Chondrocyte (in vitro differentiated cells): Measurements from ENCODE around the gene SRP54. TPM values are rescaled to one million over a fixed set of nuclear protein-coding genes. Genes with fewer than 3 reads are reported as not detected.

Experiments used
- DNase-seq: peaks from one replicate; pipeline ENCODE4 v3.0.0; 2021; ENCODE audit warnings: mixed read lengths, low spot score
- H3K27ac Mint-ChIP-seq: one replicate; pipeline ENCODE4 v1.8.0; 2021; ENCODE audit warnings: mild to moderate bottlenecking, moderate library complexity, mixed read lengths; ENCODE audit not compliant: unreplicated experiment
- H3K27me3 Mint-ChIP-seq: 2 replicates; pipeline ENCODE4 v1.8.0; 2021; ENCODE audit warnings: low read depth, mixed read lengths
- H3K36me3 Mint-ChIP-seq: 2 replicates; pipeline ENCODE4 v1.8.0; 2021; ENCODE audit warnings: low read depth, mixed read lengths
- H3K4me1 Mint-ChIP-seq: 2 replicates; pipeline ENCODE4 v1.8.0; 2021; ENCODE audit warnings: low read depth, mild to moderate bottlenecking, mixed read lengths
- H3K4me3 Mint-ChIP-seq: one replicate; pipeline ENCODE4 v1.8.0; 2021; ENCODE audit warnings: mild to moderate bottlenecking, moderate library complexity, mixed read lengths; ENCODE audit not compliant: unreplicated experiment
- H3K9me3 Mint-ChIP-seq: 2 replicates; pipeline ENCODE4 v1.8.0; 2021; ENCODE audit warnings: low read depth, mixed read lengths
- CTCF ChIP-seq: fragments of 200-600 bp; sonication (generic); IDR thresholded peaks from 2 replicates; pipeline ENCODE4 v1.5.0; 2021; ENCODE audit warnings: antibody characterized with exemption, mild to moderate bottlenecking, moderate library complexity
- total RNA-seq: library from RNA; stranded (reverse); gene quantifications from 3 replicates; pipeline ENCODE4 v1.2.1, GENCODE V29; 2021

SRP54 gene
- total RNA-seq, 1 donor from 2014 or later: 54.4 TPM

- Mint-ChIP-seq H3K36me3 (no peaks in the 10 kb centered on the region), H3K27me3 (no peaks in the 10 kb centered on the region), H3K4me1 (peaks cover 12% of the 10 kb centered on the region), H3K9me3 (no peaks in the 10 kb centered on the region), H3K27ac (no peak overlapping the region), H3K4me3 (no peak overlapping the region)
- no peak for TF ChIP-seq CTCF
- DNase-seq: no peak
Measured at GRCh38 chr14:34983148-34983760, 462 bp downstream of the SRP54 start.

- Mint-ChIP-seq H3K4me3 (no peak overlapping the region), H3K27ac (no peak overlapping the region), H3K4me1 (peaks cover 15% of the 10 kb centered on the region), H3K9me3 (no peaks in the 10 kb centered on the region), H3K27me3 (no peaks in the 10 kb centered on the region), H3K36me3 (no peaks in the 10 kb centered on the region)
- DNase-seq: no peak
- no peak for TF ChIP-seq CTCF
Measured at GRCh38 chr14:34983786-34984185, 994 bp downstream of the SRP54 start.

DNA sequence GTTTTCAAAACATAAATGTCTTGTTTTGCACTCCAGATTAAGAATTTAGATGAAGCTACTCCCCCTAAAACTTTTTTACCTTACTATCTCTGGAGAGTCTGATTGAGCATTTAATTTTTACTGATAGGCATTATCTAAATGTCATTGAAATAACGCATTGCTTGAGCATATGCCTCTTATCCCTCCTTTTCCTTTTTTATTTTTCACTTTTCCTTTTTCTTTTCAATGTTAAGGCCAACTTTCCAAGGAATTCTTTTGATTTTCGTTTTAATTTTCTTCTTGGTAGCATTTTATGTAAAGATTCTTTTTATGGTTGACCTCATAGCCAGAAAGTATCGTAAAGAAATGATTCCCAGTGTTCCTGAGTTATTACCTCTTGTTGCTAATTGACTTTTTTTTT is 2.9 kb downstream of the SRP54 start:
- peaks cover 13% of the 10 kb centered on the region for H3K4me1 Mint-ChIP-seq
- TF ChIP-seq CTCF: no peak
- no peak for DNase-seq
- H3K4me3 Mint-ChIP-seq: no peak overlapping the region
- H3K27ac Mint-ChIP-seq: no peak overlapping the region
- H3K27me3 Mint-ChIP-seq: no peaks in the 10 kb centered on the region
- H3K9me3 Mint-ChIP-seq: no peaks in the 10 kb centered on the region
- H3K36me3 Mint-ChIP-seq: no peaks in the 10 kb centered on the region

DNA sequence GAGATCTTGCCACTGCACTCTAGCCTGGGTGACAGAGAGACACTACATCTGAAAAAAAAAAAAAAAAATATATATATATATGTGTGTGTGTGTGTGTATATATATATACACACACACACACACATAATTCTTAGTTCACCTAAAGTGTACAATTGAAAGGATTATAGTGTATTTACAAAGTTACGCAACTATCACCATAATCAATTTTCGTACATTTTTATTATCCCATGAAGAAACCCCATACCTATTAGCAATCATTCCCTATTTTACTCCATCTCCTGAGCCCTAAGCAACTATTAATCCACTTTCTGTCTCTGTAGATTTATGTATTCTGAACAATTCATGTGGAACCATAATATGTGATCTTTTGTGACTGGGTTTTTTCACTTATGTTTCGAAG is 4.4 kb downstream of the SRP54 start:
- TF ChIP-seq CTCF: no peak
- no peaks in the 10 kb centered on the region for H3K9me3 Mint-ChIP-seq
- H3K36me3 Mint-ChIP-seq: no peaks in the 10 kb centered on the region
- DNase-seq: no peak
- no peaks in the 10 kb centered on the region for H3K27me3 Mint-ChIP-seq
- H3K4me1 Mint-ChIP-seq: peaks cover 13% of the 10 kb centered on the region
- H3K4me3 Mint-ChIP-seq: no peak overlapping the region
- H3K27ac Mint-ChIP-seq: no peak overlapping the region

GRCh38 chr14:34989762-34990161 is 7.0 kb downstream of the SRP54 start:
- H3K9me3 Mint-ChIP-seq: no peaks in the 10 kb centered on the region
- DNase-seq: no peak
- no peaks in the 10 kb centered on the region for H3K36me3 Mint-ChIP-seq
- TF ChIP-seq CTCF: no peak
- H3K4me3 Mint-ChIP-seq: no peak overlapping the region
- peak overlapping the region; percentile 36 for H3K27ac Mint-ChIP-seq
- H3K4me1 Mint-ChIP-seq: peaks cover 18% of the 10 kb centered on the region
- no peaks in the 10 kb centered on the region for H3K27me3 Mint-ChIP-seq
